Large intestine (tissue), 3 donors: Measurements from ENCODE around the gene BEST1. TPM values are rescaled to one million over a fixed set of nuclear protein-coding genes. Genes with fewer than 3 reads are reported as not detected.
A peak's percentile ranks its signal among the peaks of the same experiment; 100 is the strongest.

Experiments
- DNase-seq, 2 donors: peaks; one replicate each; pipeline versions ENCODE4 v3.0.0 to v3.0.0-alpha.2; 2013
- H3K27ac ChIP-seq: one replicate; pipeline ENCODE4 v1.5.1; 2013; ENCODE audit warnings: low read length
- H3K27me3 ChIP-seq: 2 replicates; pipeline ENCODE4 v1.6.1; 2013; ENCODE audit warnings: low read length; ENCODE audit not compliant: control insufficient read depth, insufficient read depth
- H3K36me3 ChIP-seq: 2 replicates; pipeline ENCODE4 v1.6.1; 2013; ENCODE audit warnings: low read length; ENCODE audit not compliant: control insufficient read depth, insufficient read depth
- H3K4me1 ChIP-seq: one replicate; pipeline ENCODE4 v1.6.1; 2013; ENCODE audit warnings: low read length; ENCODE audit not compliant: control insufficient read depth, insufficient read depth
- H3K4me3 ChIP-seq: one replicate; pipeline ENCODE4 v1.5.1; 2013; ENCODE audit warnings: low read length
- H3K9me3 ChIP-seq: one replicate; pipeline ENCODE4 v1.6.1; 2013; ENCODE audit warnings: mild to moderate bottlenecking, low read depth, low read length, moderate library complexity; ENCODE audit not compliant: control insufficient read depth
- WGBS: methylation state at CpG from one replicate; pipeline ENCODE4 v1.1.5; 2013; ENCODE audit warnings: low lambda C conversion rate; ENCODE audit not compliant: insufficient coverage; 5-methylcytosine and 5-hydroxymethylcytosine counted together
- polyA plus RNA-seq: library from polyadenylated mRNA; unstranded; fragments of 120-200 nt; gene quantifications from one replicate; pipeline ENCODE4 v1.2.1, GENCODE V29; 2013

The BEST1 gene
- polyA plus RNA-seq, 1 donor = 3.9 TPM

DNA sequence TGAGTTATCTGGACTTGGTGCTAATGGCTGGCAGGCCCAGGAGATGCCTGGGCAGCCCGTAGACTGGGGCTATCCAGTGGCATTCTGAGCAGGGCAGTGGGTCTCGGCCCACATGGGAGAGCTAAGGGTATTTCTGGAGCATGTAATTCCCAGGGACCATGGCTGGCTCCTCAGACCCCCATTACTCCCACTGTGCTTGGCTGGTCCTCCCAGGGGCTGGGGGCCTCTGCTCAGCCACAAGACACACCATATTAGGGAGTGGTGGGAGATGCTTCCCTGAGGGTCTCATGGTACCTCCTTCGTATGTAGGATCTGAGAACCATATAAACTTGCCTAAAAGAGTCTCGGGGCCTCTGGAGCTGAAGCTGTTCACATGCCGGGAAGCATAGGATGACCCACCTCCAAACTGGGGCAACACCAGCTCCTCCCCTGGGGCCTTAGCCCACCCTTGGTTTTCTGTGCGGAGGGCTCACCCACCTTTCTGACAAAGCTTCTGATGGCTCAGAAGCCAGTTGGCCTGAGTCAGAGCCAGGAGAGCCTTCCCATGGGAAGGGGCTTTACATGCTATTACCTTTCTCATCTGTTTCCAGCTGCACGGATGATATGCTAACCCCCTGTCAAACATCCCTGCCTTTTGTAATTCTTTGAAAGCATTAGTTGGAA is 26.8 kb downstream of the BEST1 start:
- Histone ChIP-seq H3K27me3 (no peaks in the 10 kb centered on the region), H3K9me3 (no peaks in the 10 kb centered on the region), H3K4me1 (peaks cover 86% of the 10 kb centered on the region), H3K36me3 (no peaks in the 10 kb centered on the region), H3K27ac (peak overlapping the region; percentile 97), H3K4me3 (no peak overlapping the region)
- no peak for DNase-seq
- WGBS = no CpG with 5 or more reads among the region's 7 CpGs

DNA sequence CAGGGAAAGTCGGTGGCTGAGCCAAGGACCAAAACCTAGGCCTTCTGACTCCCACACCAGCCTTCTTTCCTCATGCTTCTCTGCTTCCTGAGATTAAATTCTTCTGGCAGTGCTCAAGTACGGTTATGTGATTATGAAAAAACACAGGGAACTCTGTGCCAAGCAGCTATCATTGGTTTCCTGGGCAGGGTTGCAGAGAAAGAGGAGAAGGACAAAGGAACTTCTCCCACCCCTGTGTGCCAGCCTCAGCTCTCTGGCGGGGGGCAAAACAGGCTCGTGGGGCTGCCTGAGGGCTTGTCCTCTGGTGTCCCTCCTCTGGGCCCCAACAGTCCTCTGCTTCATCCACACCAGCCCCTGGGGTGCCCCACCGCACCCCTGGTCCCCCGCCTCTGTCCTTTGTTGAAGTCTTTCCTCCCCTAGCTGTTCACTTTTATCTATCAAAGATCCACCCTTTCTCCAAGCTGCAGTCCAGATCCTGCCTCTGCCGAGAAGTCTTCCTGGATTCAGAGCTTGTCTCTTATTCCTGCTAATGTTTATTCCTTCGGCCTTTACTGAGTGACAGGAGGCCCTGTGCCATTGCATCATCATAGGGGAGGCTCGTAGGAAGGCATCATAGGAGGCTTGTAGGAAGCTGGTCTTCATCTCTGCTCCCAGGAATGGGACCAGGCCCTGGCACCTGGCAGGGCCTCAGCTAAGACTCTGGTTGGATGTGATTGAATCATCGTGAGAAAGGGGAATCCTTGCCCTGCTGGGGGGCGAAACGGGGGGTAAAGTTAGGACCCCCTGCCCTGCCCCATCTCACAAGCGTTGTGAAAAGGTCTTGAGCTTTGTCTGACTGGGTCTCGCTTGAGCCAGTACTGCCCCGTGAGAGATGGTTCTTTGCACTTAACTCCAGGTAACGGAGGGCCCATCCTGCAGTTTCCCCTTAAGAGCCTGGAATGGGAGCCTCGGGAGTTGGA is 28.8 kb downstream of the BEST1 start:
- Histone ChIP-seq H3K9me3 (no peaks in the 10 kb centered on the region), H3K27ac (no peak overlapping the region), H3K4me1 (peaks cover 78% of the 10 kb centered on the region), H3K36me3 (no peaks in the 10 kb centered on the region), H3K4me3 (no peak overlapping the region), H3K27me3 (no peaks in the 10 kb centered on the region)
- whole genome bisulfite sequencing = 100% methylated on average over 1 of the region's 17 CpGs
- DNase-seq = no peak

DNA sequence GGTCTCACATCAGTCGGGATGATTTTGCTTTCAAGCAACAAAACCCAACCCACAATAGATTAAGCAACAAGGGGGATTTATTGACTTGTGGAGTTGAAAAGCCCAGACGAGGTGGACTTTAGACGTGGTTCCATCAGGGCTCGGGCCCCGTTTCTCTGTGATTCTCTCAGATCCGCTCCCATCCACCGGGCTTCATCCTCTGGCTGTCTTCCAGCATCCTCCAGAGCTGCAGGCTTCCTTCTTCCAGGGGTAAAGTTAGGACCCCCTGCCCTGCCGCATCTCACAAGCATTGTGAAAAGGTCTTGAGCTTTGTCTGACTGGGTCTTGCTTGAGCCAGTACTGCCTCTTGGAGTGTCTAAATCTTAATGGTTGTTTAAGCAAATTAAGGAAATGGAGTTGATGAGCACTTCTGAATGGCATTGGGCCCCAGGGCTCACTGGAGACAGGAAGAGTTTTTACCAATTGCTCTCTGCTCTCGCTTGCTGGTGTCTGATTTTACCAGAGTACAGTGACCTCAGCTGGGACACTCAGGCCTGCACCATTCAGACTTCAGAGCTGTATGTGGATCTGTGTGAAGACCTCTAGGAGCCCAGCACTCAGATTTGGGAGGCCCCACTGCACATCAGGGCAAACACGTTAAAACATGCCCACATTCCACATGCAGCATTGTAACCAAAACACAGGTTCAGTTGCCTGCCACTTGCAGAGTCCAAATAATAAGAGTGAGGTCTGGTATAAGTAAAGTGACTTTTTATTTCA is 30.8 kb downstream of the BEST1 start:
- no peaks in the 10 kb centered on the region for H3K9me3 ChIP-seq
- no peaks in the 10 kb centered on the region for H3K27me3 ChIP-seq
- no CpG with 5 or more reads among the region's 10 CpGs for WGBS
- H3K27ac ChIP-seq = peak overlapping the region; percentile 61
- H3K4me3 ChIP-seq = no peak overlapping the region
- H3K4me1 ChIP-seq = peaks cover 64% of the 10 kb centered on the region
- DNase-seq = peak; percentile 62 to 88
- no peaks in the 10 kb centered on the region for H3K36me3 ChIP-seq

DNA sequence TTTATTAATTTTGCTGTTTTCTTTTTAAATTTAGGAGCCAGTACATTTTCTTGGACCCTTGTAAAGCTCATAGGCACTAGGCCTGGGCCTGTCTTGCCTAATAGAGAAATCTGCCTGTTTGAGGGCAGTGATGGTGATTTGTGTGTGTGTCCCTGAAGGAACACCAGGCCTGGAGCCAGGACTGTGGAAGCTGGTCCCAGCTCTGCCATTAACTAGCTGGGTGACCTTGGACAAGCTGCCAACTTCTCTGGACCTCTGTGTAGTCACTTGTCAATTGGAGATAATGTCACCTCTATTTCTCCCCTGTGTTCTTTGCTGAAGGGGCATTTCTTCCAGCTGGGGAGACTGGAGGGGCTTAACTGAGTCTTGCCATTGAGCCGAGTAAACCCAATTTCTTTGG is 33.3 kb downstream of the BEST1 start:
- no CpG with 5 or more reads among the region's 1 CpG for WGBS
- DNase-seq = no peak
- Histone ChIP-seq H3K9me3 (peaks cover 11% of the 10 kb centered on the region), H3K27ac (no peak overlapping the region), H3K4me3 (no peak overlapping the region), H3K27me3 (no peaks in the 10 kb centered on the region), H3K4me1 (peaks cover 45% of the 10 kb centered on the region), H3K36me3 (no peaks in the 10 kb centered on the region)

DNA sequence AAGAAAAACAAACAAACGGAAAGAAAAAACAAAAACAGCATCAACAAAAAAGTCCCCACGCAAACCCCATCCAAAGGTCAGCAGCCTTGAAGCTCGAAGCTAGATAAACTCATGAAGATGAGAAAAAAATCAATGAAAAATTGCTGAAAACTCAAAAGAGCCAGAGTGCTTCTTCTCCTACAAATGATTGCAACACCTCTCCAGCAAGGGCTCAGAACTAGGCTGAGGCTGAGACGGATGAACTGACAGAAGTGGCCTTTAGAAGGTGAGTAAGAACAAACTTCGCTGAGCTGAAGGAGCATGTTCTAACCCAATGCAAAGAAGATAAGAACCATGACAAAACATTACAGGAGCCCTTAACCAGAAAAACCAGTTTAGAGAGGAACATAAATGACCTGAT is 35.7 kb downstream of the BEST1 start:
- DNase-seq = peak; percentile 71 to 87
- H3K9me3 ChIP-seq = peaks cover 11% of the 10 kb centered on the region
- H3K27me3 ChIP-seq = no peaks in the 10 kb centered on the region
- H3K4me3 ChIP-seq = no peak overlapping the region
- H3K36me3 ChIP-seq = no peaks in the 10 kb centered on the region
- peaks cover 21% of the 10 kb centered on the region for H3K4me1 ChIP-seq
- peak overlapping the region; percentile 56 for H3K27ac ChIP-seq
- 25% methylated on average over 2 of the region's 5 CpGs for WGBS

DNA sequence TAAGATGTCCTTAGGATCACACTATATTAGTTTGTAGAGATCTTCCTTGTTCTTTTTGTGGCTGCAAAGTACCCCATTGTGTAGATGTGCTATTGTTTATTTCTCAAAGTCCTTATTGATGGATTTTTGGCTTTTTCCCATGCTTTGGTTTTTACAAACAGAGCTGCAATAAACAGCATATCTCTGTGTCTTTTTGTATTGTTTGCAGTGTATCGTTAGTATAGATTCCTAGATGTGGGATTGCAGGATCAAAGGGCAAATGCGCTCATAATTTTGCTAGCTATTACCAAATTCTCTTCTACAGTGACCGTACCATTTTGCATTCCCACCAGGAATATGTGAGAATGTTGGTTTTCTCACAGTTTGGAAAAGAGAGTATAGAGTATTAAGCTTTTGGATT is 44.8 kb downstream of the BEST1 start:
- no peaks in the 10 kb centered on the region for H3K36me3 ChIP-seq
- H3K4me1 ChIP-seq = no peaks in the 10 kb centered on the region
- no peaks in the 10 kb centered on the region for H3K27me3 ChIP-seq
- no peak overlapping the region for H3K4me3 ChIP-seq
- no peak for DNase-seq
- H3K27ac ChIP-seq = no peak overlapping the region
- H3K9me3 ChIP-seq = peaks cover 5% of the 10 kb centered on the region
- WGBS = no CpG with 5 or more reads among the region's 3 CpGs

DNA sequence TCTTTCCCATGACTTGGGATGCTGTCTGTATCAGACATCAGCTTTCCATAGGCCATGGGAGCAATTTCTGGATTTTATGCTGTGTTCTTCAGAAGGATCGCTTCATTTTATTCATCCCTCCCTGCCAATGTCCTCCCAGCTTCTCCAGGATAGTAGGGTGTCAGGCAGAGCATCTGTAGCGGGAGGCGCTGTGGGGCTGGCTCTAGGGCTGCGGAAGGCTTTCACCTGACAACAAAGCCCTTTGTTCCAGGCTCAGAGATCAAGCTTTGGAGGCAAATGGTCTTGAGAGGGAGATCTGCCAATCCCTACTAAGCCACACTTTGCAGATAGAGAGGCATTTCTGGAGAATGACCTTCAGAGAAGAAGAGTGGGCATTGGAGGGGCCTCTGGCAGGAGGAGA is 46.8 kb downstream of the BEST1 start:
- H3K9me3 ChIP-seq = peaks cover 8% of the 10 kb centered on the region
- no peak for DNase-seq
- H3K36me3 ChIP-seq = no peaks in the 10 kb centered on the region
- WGBS = no CpG with 5 or more reads among the region's 4 CpGs
- H3K4me1 ChIP-seq = peaks cover 15% of the 10 kb centered on the region
- H3K27me3 ChIP-seq = no peaks in the 10 kb centered on the region
- no peak overlapping the region for H3K27ac ChIP-seq
- no peak overlapping the region for H3K4me3 ChIP-seq

DNA sequence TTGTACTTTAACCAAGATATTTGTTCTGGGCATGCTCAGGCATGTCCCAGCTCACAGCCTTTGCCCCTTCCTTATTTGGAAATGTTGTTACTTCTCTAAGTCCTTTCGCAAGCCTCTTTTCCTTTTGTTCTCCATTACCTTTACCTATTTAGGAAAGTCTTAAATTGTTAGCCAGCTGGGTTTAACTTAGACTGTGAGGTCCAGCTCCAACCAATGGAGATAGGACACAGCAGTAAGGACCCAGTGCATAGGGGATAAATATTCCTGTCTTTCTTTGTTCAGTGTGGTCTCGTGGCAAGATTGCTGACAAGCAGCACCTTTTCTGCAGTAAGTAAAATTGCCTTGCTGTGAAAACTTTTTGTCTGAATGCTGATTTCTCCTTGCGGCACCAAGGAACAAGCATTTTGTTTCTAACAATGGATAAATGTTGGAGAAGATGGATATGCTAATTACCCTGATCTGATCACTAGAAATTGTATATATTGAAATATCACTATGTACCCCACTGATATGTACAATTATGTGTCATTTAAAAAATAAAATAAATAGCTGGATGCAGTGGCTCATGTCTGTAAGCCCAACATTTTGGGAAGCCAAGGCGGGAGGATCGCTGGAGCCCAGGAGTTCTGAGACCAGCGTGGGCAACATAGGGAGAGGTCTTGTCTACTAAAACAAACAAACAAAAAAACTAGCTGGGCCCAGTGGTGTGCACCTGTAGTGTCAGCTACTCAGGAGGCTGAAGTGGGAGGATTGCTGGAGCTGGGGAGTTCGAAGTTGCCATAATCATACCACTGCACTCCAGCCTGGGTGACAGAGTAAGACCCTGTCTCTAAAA is 49.2 kb downstream of the BEST1 start:
- peak in 1 of 2 donors; percentile 30 for DNase-seq
- WGBS = 80% methylated on average over 1 of the region's 7 CpGs
- H3K36me3 ChIP-seq = no peaks in the 10 kb centered on the region
- no peak overlapping the region for H3K27ac ChIP-seq
- H3K9me3 ChIP-seq = peaks cover 8% of the 10 kb centered on the region
- H3K4me3 ChIP-seq = no peak overlapping the region
- H3K27me3 ChIP-seq = no peaks in the 10 kb centered on the region
- peaks cover 26% of the 10 kb centered on the region for H3K4me1 ChIP-seq

DNA sequence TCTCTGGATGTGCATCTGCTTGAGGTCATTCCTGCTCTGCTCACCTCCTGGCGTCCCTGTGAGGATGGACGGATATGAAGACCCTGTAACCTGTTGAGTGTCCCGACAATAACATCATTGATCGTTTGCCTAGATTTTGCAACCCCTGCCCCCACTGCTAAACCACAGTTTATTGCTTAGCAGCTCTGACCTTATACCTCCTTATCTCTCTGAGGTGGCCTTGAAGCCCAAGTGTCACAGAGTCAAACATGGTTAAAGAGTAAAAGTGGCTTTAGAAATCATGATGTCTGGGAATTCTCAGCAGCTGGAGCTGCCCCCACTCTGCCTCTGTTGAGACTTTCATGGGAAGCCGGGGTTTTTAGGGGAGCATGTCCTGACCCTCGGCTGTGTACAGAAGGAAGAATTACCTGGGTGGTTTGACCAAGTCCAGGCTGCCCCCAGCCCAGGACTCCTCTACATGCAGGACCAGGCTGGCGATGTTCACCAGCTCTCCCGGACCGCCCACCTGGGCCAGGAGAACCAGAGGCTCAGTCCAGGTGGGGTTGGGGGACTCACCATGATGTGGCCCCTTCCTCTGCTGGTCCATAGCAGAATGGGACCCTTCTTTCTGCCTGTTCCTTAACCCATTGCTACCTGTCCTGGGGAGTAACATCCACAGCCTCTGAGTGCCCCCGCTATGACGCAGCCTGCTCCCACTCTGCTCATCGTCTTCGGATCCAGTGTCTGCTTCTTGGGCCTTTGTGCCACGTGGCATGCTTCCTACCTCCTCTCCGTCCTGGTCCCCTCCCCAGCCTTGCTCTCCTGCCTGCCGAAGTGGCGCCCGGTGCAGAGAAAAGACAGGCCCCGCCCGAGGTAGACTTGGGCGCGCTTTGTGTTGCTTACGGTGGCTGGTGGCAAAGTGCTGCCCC is 50.6 kb downstream of the BEST1 start:
- H3K4me1 ChIP-seq = peaks cover 26% of the 10 kb centered on the region
- H3K36me3 ChIP-seq = no peaks in the 10 kb centered on the region
- DNase-seq = no peak
- no peak overlapping the region for H3K4me3 ChIP-seq
- peak overlapping the region; percentile 64 for H3K27ac ChIP-seq
- H3K27me3 ChIP-seq = no peaks in the 10 kb centered on the region
- H3K9me3 ChIP-seq = peaks cover 8% of the 10 kb centered on the region
- no CpG with 5 or more reads among the region's 23 CpGs for WGBS
